IMR-90 (cell line): ENCODE data around the gene DNPH1. TPM values are rescaled to one million over a fixed set of nuclear protein-coding genes. Genes with fewer than 3 reads are reported as not detected.

Experiments used
- ATAC-seq: fragments of 200-7000 bp; cut with Tn5 transposase; 2 replicates; pipeline ENCODE4 v1.9.1; 2020; ENCODE audit warnings: low read depth, mild to moderate bottlenecking, moderate library complexity
- BruUV-seq: library from RNA; stranded (reverse); fragments of 400-500 nt; replicated peaks from 2 replicates; lab custom pipeline; 2021; lab: Mats Ljungman, UMichigan
- CTCF ChIA-PET: fragments of 300-600 bp; formaldehyde crosslinking; extraction: SDS; loops from one replicate; lab custom pipeline; 2021; ENCODE audit warnings: antibody characterized with exemption; lab: Yijun Ruan, JAX
- POLR2A ChIA-PET: fragments of 300-600 bp; sonication (Branson Sonifier 250); formaldehyde crosslinking; loops from one replicate; lab custom pipeline; 2022; ENCODE audit warnings: antibody characterized with exemption; ENCODE audit not compliant: unreplicated experiment; lab: Charles Lee
- DNase-seq: peaks from one replicate; pipeline ENCODE4 v3.0.0; 2013
- H2AFZ ChIP-seq: replicated peaks from 2 replicates; pipeline ENCODE3; 2013; ENCODE audit warnings: low read length, mild to moderate bottlenecking; ENCODE audit not compliant: poor library complexity
- H2AK5ac ChIP-seq: 2 replicates; pipeline ENCODE4 v1.6.1; 2013; ENCODE audit warnings: low read depth, low read length, inconsistent platforms
- H2AK9ac ChIP-seq: replicated peaks from 2 replicates; pipeline ENCODE3; 2013; ENCODE audit warnings: mild to moderate bottlenecking, low read depth, low read length, moderate library complexity; ENCODE audit not compliant: poor library complexity
- H2BK120ac ChIP-seq: 2 replicates; pipeline ENCODE4 v1.6.1; 2013; ENCODE audit warnings: low read depth, low read length, inconsistent platforms
- H2BK15ac ChIP-seq: 3 replicates; pipeline ENCODE4 v1.6.1; 2013; ENCODE audit warnings: low read depth, low read length, inconsistent platforms
- H2BK20ac ChIP-seq: 2 replicates; pipeline ENCODE4 v1.6.1; 2013; ENCODE audit warnings: low read depth, mild to moderate bottlenecking, inconsistent platforms, low read length, moderate library complexity
- H2BK5ac ChIP-seq: 2 replicates; pipeline ENCODE4 v1.6.1; 2013; ENCODE audit warnings: mild to moderate bottlenecking, low read depth, low read length, inconsistent platforms; ENCODE audit not compliant: poor library complexity, severe bottlenecking
- H3K14ac ChIP-seq: replicated peaks from 2 replicates; pipeline ENCODE4 v1.6.1; 2013; ENCODE audit warnings: low read depth, low read length, inconsistent platforms
- H3K18ac ChIP-seq: 2 replicates; pipeline ENCODE4 v1.6.1; 2013; ENCODE audit warnings: low read depth, low read length, control low read depth
- H3K23ac ChIP-seq: 2 replicates; pipeline ENCODE4 v1.6.1; 2013; ENCODE audit warnings: low read depth, low read length, inconsistent platforms
- H3K27ac ChIP-seq: 2 replicates; pipeline ENCODE4 v1.5.1; 2013; ENCODE audit warnings: mild to moderate bottlenecking, control low read depth, low read length; ENCODE audit not compliant: insufficient read depth
- H3K27me3 ChIP-seq: 2 replicates; pipeline ENCODE4 v1.6.1; 2013; ENCODE audit warnings: low read length; ENCODE audit not compliant: control insufficient read depth, insufficient read depth
- H3K36me3 ChIP-seq: 2 replicates; pipeline ENCODE4 v1.6.1; 2013; ENCODE audit warnings: low read length, mixed read lengths; ENCODE audit not compliant: control insufficient read depth, insufficient read depth
- H3K4ac ChIP-seq: 2 replicates; pipeline ENCODE4 v1.6.1; 2013; ENCODE audit warnings: low read depth, low read length, inconsistent platforms
- H3K4me1 ChIP-seq: 2 replicates; pipeline ENCODE4 v1.6.1; 2013; ENCODE audit warnings: low read length, mixed read lengths; ENCODE audit not compliant: control insufficient read depth, insufficient read depth
- H3K4me2 ChIP-seq: 2 replicates; pipeline ENCODE4 v1.6.1; 2013; ENCODE audit warnings: low read depth, mild to moderate bottlenecking, control low read depth, low read length, moderate library complexity
- H3K4me3 ChIP-seq: 2 replicates; pipeline ENCODE4 v1.5.1; 2013; ENCODE audit warnings: low read depth, mild to moderate bottlenecking, control low read depth, low read length, moderate library complexity; ENCODE audit not compliant: insufficient read depth
- H3K56ac ChIP-seq: 2 replicates; pipeline ENCODE4 v1.6.1; 2013; ENCODE audit warnings: low read length, inconsistent platforms; ENCODE audit not compliant: insufficient read depth; ENCODE audit errors: extremely low read depth
- H3K79me1 ChIP-seq, 2 experiments: 2 replicates each; pipeline ENCODE4 v1.6.1; 2013; ENCODE audit warnings: low read length in 2 of 2, inconsistent platforms in 1 of 2, low read depth in 1 of 2
- H3K9ac ChIP-seq: 2 replicates; pipeline ENCODE4 v1.6.1; 2013; ENCODE audit warnings: low read depth, low read length, control low read depth
- H3K9me1 ChIP-seq: 2 replicates; pipeline ENCODE4 v1.6.1; 2013; ENCODE audit warnings: low read length, inconsistent platforms; ENCODE audit not compliant: insufficient read depth
- H3K9me3 ChIP-seq: 2 replicates; pipeline ENCODE4 v1.6.1; 2013; ENCODE audit warnings: low read length; ENCODE audit not compliant: control insufficient read depth, insufficient read depth
- H4K20me1 ChIP-seq: 2 replicates; pipeline ENCODE4 v1.6.1; 2013; ENCODE audit warnings: low read length, inconsistent platforms; ENCODE audit not compliant: insufficient read depth
- H4K5ac ChIP-seq: 2 replicates; pipeline ENCODE4 v1.6.1; 2013; ENCODE audit warnings: mild to moderate bottlenecking, low read depth, low read length, control low read depth
- H4K8ac ChIP-seq, 2 experiments: 2 replicates each; pipeline ENCODE4 v1.6.1; 2013; ENCODE audit warnings: low read depth in 2 of 2, low read length in 2 of 2, control low read depth in 1 of 2, inconsistent platforms in 1 of 2
- H4K91ac ChIP-seq: 2 replicates; pipeline ENCODE4 v1.6.1; 2013; ENCODE audit warnings: low read depth, low read length, inconsistent platforms; ENCODE audit not compliant: insufficient read depth
- ELK1 ChIP-seq: fragments of 150-350 bp; IDR thresholded peaks from 2 replicates; pipeline ENCODE4 v1.6.1; 2016; ENCODE audit warnings: low read depth, mild to moderate bottlenecking, low read length, moderate library complexity, borderline replicate concordance
- RCOR1 ChIP-seq: IDR thresholded peaks from 2 replicates; pipeline ENCODE4 v1.6.1; 2012; ENCODE audit warnings: mild to moderate bottlenecking, low read length, improper control_type of control experiment; ENCODE audit not compliant: insufficient replicate concordance
- USF2 ChIP-seq: fragments of 150-350 bp; IDR thresholded peaks from 2 replicates; pipeline ENCODE4 v1.6.1; 2017; ENCODE audit warnings: mild to moderate bottlenecking, antibody characterized with exemption, low read length, low read depth
- WGBS, 2 experiments: methylation state at CpG; one replicate each; pipeline versions ENCODE4 v1.1.5 to v1.1.7; 2013; ENCODE audit warnings: missing lambda C conversion rate in 2 of 2; ENCODE audit not compliant: insufficient read length in 1 of 2; ENCODE audit errors: extremely low coverage in 2 of 2; 5-methylcytosine and 5-hydroxymethylcytosine counted together
- dilution Hi-C: fragments of 300-500 bp; cut with HindIII; formaldehyde crosslinking; loops from one replicate; pipeline ENCODE4 v1.14.3; 2018; ENCODE audit warnings: low sequenced_read_pairs; ENCODE audit not compliant: unreplicated experiment
- in situ Hi-C: fragments of 300-500 bp; cut with MboI; formaldehyde crosslinking; loops from 3 replicates; pipeline ENCODE4 v1.14.3; 2019; ENCODE audit warnings: low sequenced_read_pairs, inconsistent platforms, mixed read lengths
- intact Hi-C: fragments of 100-400 bp; cut with micrococcal nuclease; formaldehyde crosslinking; loops from 2 replicates; pipeline ENCODE4 v1.10.0; 2022
- polyA plus RNA-seq, 3 experiments: library from polyadenylated mRNA; depleted of rRNA; stranded (reverse); fragments of >200 nt; gene quantifications; 2 replicates each; pipeline ENCODE4 v1.2.3, GENCODE V29; 2012; ENCODE audit warnings: low replicate concordance in 1 of 3
- total RNA-seq: library from RNA; depleted of rRNA; stranded (reverse); fragments of >200 nt; gene quantifications from 2 replicates; pipeline ENCODE4 v1.2.3, GENCODE V29; 2012

Gene DNPH1
- total and polyA plus RNA-seq, 2 of the 4 experiments (the other 2 are of a cell fraction), result 19.0 to 47.8 TPM

GRCh38 chr6:43222418-43223059 lies 6.7 kb downstream of the DNPH1 start:
- ChIA-PET POLR2A (interaction anchor here (0.5 kb wide), 1 partner anchor 124 kb away, joined by 3 read pairs; no protein-coding TSS in a partner anchor), CTCF (no interaction called here)
- H2AK9ac ChIP-seq, result no peak overlapping the region
- H3K36me3 ChIP-seq, result peaks cover 39% of the 10 kb centered on the region
- H2AK5ac ChIP-seq, result no peak overlapping the region
- peak overlapping the region; percentile 58 for H2AFZ ChIP-seq
- no peak overlapping the region for H3K56ac ChIP-seq
- no peak overlapping the region for H4K5ac ChIP-seq
- no peak overlapping the region for H3K4me2 ChIP-seq
- no peaks in the 10 kb centered on the region for H3K9me1 ChIP-seq
- H3K18ac ChIP-seq, result no peak overlapping the region
- H2BK120ac ChIP-seq, result no peak overlapping the region
- ATAC-seq (no peak), DNase-seq (no peak)
- no peak overlapping the region for H3K4me3 ChIP-seq
- intact Hi-C loops, result no loop called here
- H4K91ac ChIP-seq, result no peak overlapping the region
- H3K14ac ChIP-seq, result no peak overlapping the region
- no peak overlapping the region for H4K8ac ChIP-seq
- TF ChIP-seq RCOR1, result no peak
- TF ChIP-seq ELK1, result no peak
- no peak for TF ChIP-seq USF2
- in situ Hi-C loops, result no loop called here
- whole genome bisulfite sequencing, 2 experiments, result 80% methylated on average over 1 of the region's 15 CpGs; no CpG with 5 or more reads in 1 of the 2 experiments
- dilution Hi-C loops, result no loop called here
- H3K4ac ChIP-seq, result no peak overlapping the region
- no peak overlapping the region for H2BK20ac ChIP-seq
- no peaks in the 10 kb centered on the region for H3K27me3 ChIP-seq
- H2BK15ac ChIP-seq, result no peak overlapping the region
- H3K9ac ChIP-seq, result no peak overlapping the region
- peaks cover 2% of the 10 kb centered on the region; the same call in 1 of the 2 replicates for H3K4me1 ChIP-seq
- no peak overlapping the region for H2BK5ac ChIP-seq
- no peaks in the 10 kb centered on the region; a peak in 1 of 4 replicates for H3K79me1 ChIP-seq
- no peaks in the 10 kb centered on the region for H4K20me1 ChIP-seq
- no peaks in the 10 kb centered on the region for H3K9me3 ChIP-seq
- H3K27ac ChIP-seq, result no peak overlapping the region
- BruUV-seq, result no TSS peak
- H3K23ac ChIP-seq, result no peak overlapping the region
